ENCODE results near the gene GPR156. TPM values are rescaled to one million over a fixed set of nuclear protein-coding genes. Genes with fewer than 3 reads are reported as not detected.

GPR156 gene
- total RNA-seq, 1 donor from 2014 or later, result 1.5 TPM

GRCh38 chr3:120145542-120146285 lies 139.3 kb downstream of the GPR156 start:
- peak overlapping the region; percentile 67 for H3K27ac Mint-ChIP-seq
- H3K27me3 Mint-ChIP-seq, result no peaks in the 10 kb centered on the region
- peaks cover 9% of the 10 kb centered on the region for H3K9me3 Mint-ChIP-seq
- no peak for DNase-seq (ENCODE audit: extremely low spot score, unreplicated experiment)
- H3K4me3 Mint-ChIP-seq, result peak overlapping the region; percentile 61
- H3K36me3 Mint-ChIP-seq, result no peaks in the 10 kb centered on the region
- no peak for TF ChIP-seq CTCF (conservative IDR thresholded peaks at IDR 0.05)
- H3K4me1 Mint-ChIP-seq (ENCODE audit: unreplicated experiment), result peaks cover 19% of the 10 kb centered on the region

- H3K9me3 Mint-ChIP-seq, result peaks cover 9% of the 10 kb centered on the region
- H3K36me3 Mint-ChIP-seq, result no peaks in the 10 kb centered on the region
- no peaks in the 10 kb centered on the region for H3K27me3 Mint-ChIP-seq
- peaks cover 19% of the 10 kb centered on the region for H3K4me1 Mint-ChIP-seq (ENCODE audit: unreplicated experiment)
- H3K4me3 Mint-ChIP-seq, result no peak overlapping the region
- peak overlapping the region; percentile 58 for H3K27ac Mint-ChIP-seq
- no peak for DNase-seq (ENCODE audit: extremely low spot score, unreplicated experiment)
- TF ChIP-seq CTCF (conservative IDR thresholded peaks at IDR 0.05), result no peak
Measured at GRCh38 chr3:120144267-120144666, 140.8 kb downstream of the GPR156 start.

- Mint-ChIP-seq H3K36me3 (no peaks in the 10 kb centered on the region), H3K4me1 (ENCODE audit: unreplicated experiment) (peaks cover 19% of the 10 kb centered on the region), H3K27ac (no peak overlapping the region), H3K4me3 (no peak overlapping the region), H3K9me3 (peaks cover 9% of the 10 kb centered on the region), H3K27me3 (no peaks in the 10 kb centered on the region)
- no peak for DNase-seq (ENCODE audit: extremely low spot score, unreplicated experiment)
- TF ChIP-seq CTCF (conservative IDR thresholded peaks at IDR 0.05), result no peak
Measured at GRCh38 chr3:120143676-120144075, 141.3 kb downstream of the GPR156 start.

- no peaks in the 10 kb centered on the region for H3K27me3 Mint-ChIP-seq
- no peak for TF ChIP-seq CTCF (conservative IDR thresholded peaks at IDR 0.05)
- no peak for DNase-seq (ENCODE audit: extremely low spot score, unreplicated experiment)
- no peak overlapping the region for H3K27ac Mint-ChIP-seq
- peaks cover 12% of the 10 kb centered on the region for H3K4me1 Mint-ChIP-seq (ENCODE audit: unreplicated experiment)
- H3K9me3 Mint-ChIP-seq, result peaks cover 9% of the 10 kb centered on the region
- no peak overlapping the region for H3K4me3 Mint-ChIP-seq
- no peaks in the 10 kb centered on the region for H3K36me3 Mint-ChIP-seq
Measured at GRCh38 chr3:120142236-120142635, 142.8 kb downstream of the GPR156 start.

DNA sequence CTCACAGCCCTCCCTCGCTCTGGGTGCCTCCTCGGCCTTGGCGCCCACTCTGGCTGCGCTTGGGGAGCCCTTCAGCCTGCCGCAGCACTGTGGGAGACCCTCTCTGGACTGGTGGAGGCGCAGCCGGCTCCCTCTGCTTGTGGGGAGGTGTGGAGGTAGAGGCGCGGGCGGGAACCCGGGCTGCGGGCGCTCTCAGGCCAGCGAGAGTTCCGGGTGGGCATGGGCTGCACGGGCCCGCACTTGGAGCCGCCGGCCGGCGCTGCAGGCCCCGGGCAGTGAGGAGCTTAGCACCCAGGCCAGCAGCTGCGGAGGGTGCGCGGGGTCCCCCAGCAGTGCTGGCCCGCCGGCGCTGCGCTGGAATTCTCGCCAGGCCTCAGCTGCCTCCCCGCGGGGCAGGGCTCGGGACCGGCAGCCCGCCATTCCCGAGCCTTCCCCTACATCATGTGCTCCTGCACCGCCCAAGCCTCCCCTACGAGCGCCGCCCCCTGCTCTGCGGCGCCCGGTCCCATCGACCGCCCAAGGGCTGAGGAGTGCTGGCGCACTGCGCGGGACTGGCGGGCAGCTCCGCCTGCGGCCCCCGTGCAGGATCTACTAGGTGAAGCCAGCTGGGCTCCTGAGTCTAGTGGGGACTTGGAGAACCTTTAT lies 144.8 kb downstream of the GPR156 start:
- Mint-ChIP-seq H3K27ac (no peak overlapping the region), H3K36me3 (no peaks in the 10 kb centered on the region), H3K27me3 (no peaks in the 10 kb centered on the region), H3K4me3 (no peak overlapping the region), H3K9me3 (peaks cover 9% of the 10 kb centered on the region), H3K4me1 (ENCODE audit: unreplicated experiment) (peaks cover 6% of the 10 kb centered on the region)
- no peak for TF ChIP-seq CTCF (conservative IDR thresholded peaks at IDR 0.05)
- no peak for DNase-seq (ENCODE audit: extremely low spot score, unreplicated experiment)

Data from type B pancreatic cell (in vitro differentiated cells).